ENCODE data around the gene SIGLEC8.

SIGLEC8 gene

DNA sequence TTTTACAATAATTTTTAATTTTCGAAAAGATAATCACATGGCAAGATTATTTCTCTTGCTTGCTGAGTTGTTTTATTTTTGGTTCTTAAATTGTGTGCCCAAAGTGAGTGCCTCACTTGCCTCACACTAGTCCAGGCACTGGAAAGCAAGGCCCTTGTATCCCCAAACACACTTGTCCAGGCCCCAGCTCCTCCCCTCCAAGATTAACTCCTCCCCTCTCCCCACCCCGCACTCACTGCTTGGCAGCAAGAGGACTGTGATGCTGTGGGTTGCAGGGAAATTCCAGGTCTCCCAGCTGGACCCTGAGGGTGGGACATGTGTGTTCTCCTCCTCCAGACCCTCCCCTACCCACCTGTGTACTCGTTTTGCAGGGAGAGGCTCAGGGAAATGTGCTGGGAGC is 39.4 kb upstream of the SIGLEC8 start:
- Histone ChIP-seq H3K4ac (ENCODE audit: low read depth, low read length) (no peak overlapping the region), H3K14ac (ENCODE audit: low read length) (no peak overlapping the region), H2AFZ (ENCODE audit: insufficient read depth, low read length, poor library complexity) (no peak overlapping the region), H2BK120ac (ENCODE audit: insufficient read depth, low read length, poor library complexity) (no peak overlapping the region), H3K9me3 (ENCODE audit: insufficient read depth, low read depth, low read length) (peaks cover 59% of the 10 kb centered on the region), H3K36me3 (ENCODE audit: control insufficient read depth in 1 of 2, insufficient read depth in 2 of 2, low read length in 2 of 2) (no peaks in the 10 kb centered on the region), H2BK12ac (ENCODE audit: low read length) (no peak overlapping the region), H3K4me2 (ENCODE audit: low read length) (no peak overlapping the region), H4K91ac (ENCODE audit: low read depth, low read length) (no peak overlapping the region), H4K12ac (ENCODE audit: low read depth, low read length) (no peak overlapping the region), H2AK5ac (ENCODE audit: low read length) (no peak overlapping the region), H3K4me1 (ENCODE audit: control insufficient read depth in 1 of 2, insufficient read depth in 2 of 2, low read length in 2 of 2) (no peaks in the 10 kb centered on the region), H3K23ac (ENCODE audit: low read length) (no peak overlapping the region), H3K27me3 (ENCODE audit: insufficient read depth, low read length) (no peaks in the 10 kb centered on the region), H4K8ac (ENCODE audit: low read depth, low read length) (no peak overlapping the region), H3K4me3 (ENCODE audit: low read depth, low read length) (no peak overlapping the region), H3K9ac (ENCODE audit: low read length) (no peak overlapping the region), H2BK5ac (ENCODE audit: low read depth, low read length, poor library complexity) (no peak overlapping the region), H3K79me1 (ENCODE audit: low read length) (no peaks in the 10 kb centered on the region), H3K27ac (ENCODE audit: low read depth, low read length) (no peak overlapping the region), H3K79me2 (ENCODE audit: control insufficient read depth, insufficient read depth, low read length, poor library complexity) (no peaks in the 10 kb centered on the region), H3K18ac (ENCODE audit: low read length) (no peak overlapping the region)
- WGBS (ENCODE audit: extremely low coverage, insufficient coverage, insufficient read length), result no CpG with 5 or more reads among the region's 3 CpGs
- DNase-seq, result no peak

GRCh38 chr19:51493776-51494175 is 35.5 kb upstream of the SIGLEC8 start:
- no peak overlapping the region for H4K91ac ChIP-seq (ENCODE audit: low read depth, low read length)

DNA sequence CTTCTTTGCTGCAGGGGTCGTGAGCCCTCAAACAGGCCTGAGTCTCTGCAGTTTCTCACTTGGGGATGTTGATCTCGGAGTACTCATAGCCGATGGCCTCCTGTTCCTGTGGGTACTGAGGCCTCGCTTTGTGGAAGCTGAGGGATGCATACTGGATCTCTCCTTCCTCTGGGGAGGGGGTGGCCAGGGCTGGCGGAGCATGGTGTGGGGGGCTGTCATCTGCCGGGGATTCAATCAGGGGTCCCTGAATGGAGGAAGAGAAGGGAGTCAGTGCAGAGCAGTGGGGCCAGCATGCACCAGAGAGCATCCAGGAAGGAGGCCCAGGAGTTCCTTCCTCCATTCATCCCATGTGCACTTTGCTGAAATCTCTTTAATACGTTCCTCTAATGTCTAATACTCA is 33.3 kb upstream of the SIGLEC8 start:
- Histone ChIP-seq H4K12ac (ENCODE audit: low read depth, low read length) (no peak overlapping the region), H3K9me3 (ENCODE audit: insufficient read depth, low read depth, low read length) (peaks cover 29% of the 10 kb centered on the region), H4K91ac (ENCODE audit: low read depth, low read length) (no peak overlapping the region), H3K79me1 (ENCODE audit: low read length) (no peaks in the 10 kb centered on the region), H3K36me3 (ENCODE audit: control insufficient read depth in 1 of 2, insufficient read depth in 2 of 2, low read length in 2 of 2) (no peaks in the 10 kb centered on the region), H2BK12ac (ENCODE audit: low read length) (no peak overlapping the region), H2AK5ac (ENCODE audit: low read length) (no peak overlapping the region), H3K9ac (ENCODE audit: low read length) (no peak overlapping the region), H2BK120ac (ENCODE audit: insufficient read depth, low read length, poor library complexity) (no peak overlapping the region), H3K4me2 (ENCODE audit: low read length) (no peak overlapping the region), H3K79me2 (ENCODE audit: control insufficient read depth, insufficient read depth, low read length, poor library complexity) (no peaks in the 10 kb centered on the region), H3K23ac (ENCODE audit: low read length) (no peak overlapping the region), H3K4ac (ENCODE audit: low read depth, low read length) (no peak overlapping the region), H3K4me3 (ENCODE audit: low read depth, low read length) (no peak overlapping the region), H3K27me3 (ENCODE audit: insufficient read depth, low read length) (no peaks in the 10 kb centered on the region), H3K27ac (ENCODE audit: low read depth, low read length) (no peak overlapping the region), H3K4me1 (ENCODE audit: control insufficient read depth in 1 of 2, insufficient read depth in 2 of 2, low read length in 2 of 2) (no peaks in the 10 kb centered on the region), H4K8ac (ENCODE audit: low read depth, low read length) (no peak overlapping the region), H3K18ac (ENCODE audit: low read length) (no peak overlapping the region), H2BK5ac (ENCODE audit: low read depth, low read length, poor library complexity) (no peak overlapping the region), H3K14ac (ENCODE audit: low read length) (no peak overlapping the region), H2AFZ (ENCODE audit: insufficient read depth, low read length, poor library complexity) (no peak overlapping the region)
- no peak for DNase-seq
- WGBS (ENCODE audit: extremely low coverage, insufficient coverage, insufficient read length), result no CpG with 5 or more reads among the region's 7 CpGs

More at GRCh38 chr19:51493776-51494175, 35.5 kb upstream of the SIGLEC8 start:
- Histone ChIP-seq H3K23ac (ENCODE audit: low read length) (no peak overlapping the region), H3K4me2 (ENCODE audit: low read length) (no peak overlapping the region), H3K9ac (ENCODE audit: low read length) (no peak overlapping the region), H3K36me3 (ENCODE audit: control insufficient read depth in 1 of 2, insufficient read depth in 2 of 2, low read length in 2 of 2) (no peaks in the 10 kb centered on the region), H3K4me3 (ENCODE audit: low read depth, low read length) (no peak overlapping the region), H4K8ac (ENCODE audit: low read depth, low read length) (no peak overlapping the region), H2AK5ac (ENCODE audit: low read length) (no peak overlapping the region), H3K27me3 (ENCODE audit: insufficient read depth, low read length) (no peaks in the 10 kb centered on the region), H2AFZ (ENCODE audit: insufficient read depth, low read length, poor library complexity) (no peak overlapping the region), H2BK120ac (ENCODE audit: insufficient read depth, low read length, poor library complexity) (no peak overlapping the region), H3K9me3 (ENCODE audit: insufficient read depth, low read depth, low read length) (peaks cover 44% of the 10 kb centered on the region), H3K4ac (ENCODE audit: low read depth, low read length) (no peak overlapping the region), H3K79me1 (ENCODE audit: low read length) (no peaks in the 10 kb centered on the region), H2BK5ac (ENCODE audit: low read depth, low read length, poor library complexity) (no peak overlapping the region), H3K4me1 (ENCODE audit: control insufficient read depth in 1 of 2, insufficient read depth in 2 of 2, low read length in 2 of 2) (no peaks in the 10 kb centered on the region), H4K12ac (ENCODE audit: low read depth, low read length) (no peak overlapping the region), H3K14ac (ENCODE audit: low read length) (no peak overlapping the region), H3K27ac (ENCODE audit: low read depth, low read length) (no peak overlapping the region), H2BK12ac (ENCODE audit: low read length) (no peak overlapping the region), H3K18ac (ENCODE audit: low read length) (no peak overlapping the region), H3K79me2 (ENCODE audit: control insufficient read depth, insufficient read depth, low read length, poor library complexity) (no peaks in the 10 kb centered on the region)
- no peak for DNase-seq
- no CpG with 5 or more reads among the region's 2 CpGs for WGBS (ENCODE audit: extremely low coverage, insufficient coverage, insufficient read length)

DNA sequence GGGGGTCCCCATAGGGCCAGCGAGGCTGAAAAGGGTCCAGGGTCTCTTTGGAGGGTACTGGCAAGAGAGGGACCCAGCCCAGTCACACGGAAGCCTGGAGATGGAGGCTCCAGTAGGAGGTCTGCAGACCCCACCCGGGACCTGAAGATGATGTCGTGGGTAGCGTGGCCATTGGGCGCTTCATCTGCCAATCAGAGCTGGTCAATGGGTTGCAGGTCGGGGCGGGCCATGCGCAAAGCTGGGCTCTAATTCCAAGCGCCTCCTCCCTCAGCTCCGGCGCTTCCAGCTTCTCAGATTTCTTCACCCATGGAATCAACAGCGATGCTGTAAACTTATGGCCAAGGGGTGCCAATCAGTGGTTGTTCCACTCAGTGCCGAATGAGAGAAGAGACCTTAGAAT is 32.4 kb upstream of the SIGLEC8 start:
- H3K4me1 ChIP-seq (ENCODE audit: control insufficient read depth in 1 of 2, insufficient read depth in 2 of 2, low read length in 2 of 2), result no peaks in the 10 kb centered on the region
- no peak overlapping the region for H4K8ac ChIP-seq (ENCODE audit: low read depth, low read length)
- H3K18ac ChIP-seq (ENCODE audit: low read length), result no peak overlapping the region
- H3K79me1 ChIP-seq (ENCODE audit: low read length), result no peaks in the 10 kb centered on the region
- H2BK5ac ChIP-seq (ENCODE audit: low read depth, low read length, poor library complexity), result no peak overlapping the region
- no peak overlapping the region for H3K9ac ChIP-seq (ENCODE audit: low read length)
- peaks cover 30% of the 10 kb centered on the region for H3K9me3 ChIP-seq (ENCODE audit: insufficient read depth, low read depth, low read length)
- H3K36me3 ChIP-seq (ENCODE audit: control insufficient read depth in 1 of 2, insufficient read depth in 2 of 2, low read length in 2 of 2), result no peaks in the 10 kb centered on the region
- H2AK5ac ChIP-seq (ENCODE audit: low read length), result no peak overlapping the region
- H3K27ac ChIP-seq (ENCODE audit: low read depth, low read length), result no peak overlapping the region
- H2AFZ ChIP-seq (ENCODE audit: insufficient read depth, low read length, poor library complexity), result no peak overlapping the region
- H3K4me2 ChIP-seq (ENCODE audit: low read length), result no peak overlapping the region
- no CpG with 5 or more reads among the region's 14 CpGs for WGBS (ENCODE audit: extremely low coverage, insufficient coverage, insufficient read length)
- no peak overlapping the region for H2BK12ac ChIP-seq (ENCODE audit: low read length)
- no peak overlapping the region for H3K4ac ChIP-seq (ENCODE audit: low read depth, low read length)
- no peak overlapping the region for H3K4me3 ChIP-seq (ENCODE audit: low read depth, low read length)
- no peaks in the 10 kb centered on the region for H3K79me2 ChIP-seq (ENCODE audit: control insufficient read depth, insufficient read depth, low read length, poor library complexity)
- H4K91ac ChIP-seq (ENCODE audit: low read depth, low read length), result no peak overlapping the region
- no peak overlapping the region for H3K14ac ChIP-seq (ENCODE audit: low read length)
- H4K12ac ChIP-seq (ENCODE audit: low read depth, low read length), result no peak overlapping the region
- H3K23ac ChIP-seq (ENCODE audit: low read length), result no peak overlapping the region
- H2BK120ac ChIP-seq (ENCODE audit: insufficient read depth, low read length, poor library complexity), result no peak overlapping the region
- no peaks in the 10 kb centered on the region for H3K27me3 ChIP-seq (ENCODE audit: insufficient read depth, low read length)
- DNase-seq, result no peak

Data from trophoblast cell (in vitro differentiated cells and primary cell).